8988T (cell line): ENCODE results near the gene TOP1.

Source experiments
- DNase-seq: peaks from one replicate; pipeline ENCODE4 v3.0.0; 2011

The TOP1 gene

DNA sequence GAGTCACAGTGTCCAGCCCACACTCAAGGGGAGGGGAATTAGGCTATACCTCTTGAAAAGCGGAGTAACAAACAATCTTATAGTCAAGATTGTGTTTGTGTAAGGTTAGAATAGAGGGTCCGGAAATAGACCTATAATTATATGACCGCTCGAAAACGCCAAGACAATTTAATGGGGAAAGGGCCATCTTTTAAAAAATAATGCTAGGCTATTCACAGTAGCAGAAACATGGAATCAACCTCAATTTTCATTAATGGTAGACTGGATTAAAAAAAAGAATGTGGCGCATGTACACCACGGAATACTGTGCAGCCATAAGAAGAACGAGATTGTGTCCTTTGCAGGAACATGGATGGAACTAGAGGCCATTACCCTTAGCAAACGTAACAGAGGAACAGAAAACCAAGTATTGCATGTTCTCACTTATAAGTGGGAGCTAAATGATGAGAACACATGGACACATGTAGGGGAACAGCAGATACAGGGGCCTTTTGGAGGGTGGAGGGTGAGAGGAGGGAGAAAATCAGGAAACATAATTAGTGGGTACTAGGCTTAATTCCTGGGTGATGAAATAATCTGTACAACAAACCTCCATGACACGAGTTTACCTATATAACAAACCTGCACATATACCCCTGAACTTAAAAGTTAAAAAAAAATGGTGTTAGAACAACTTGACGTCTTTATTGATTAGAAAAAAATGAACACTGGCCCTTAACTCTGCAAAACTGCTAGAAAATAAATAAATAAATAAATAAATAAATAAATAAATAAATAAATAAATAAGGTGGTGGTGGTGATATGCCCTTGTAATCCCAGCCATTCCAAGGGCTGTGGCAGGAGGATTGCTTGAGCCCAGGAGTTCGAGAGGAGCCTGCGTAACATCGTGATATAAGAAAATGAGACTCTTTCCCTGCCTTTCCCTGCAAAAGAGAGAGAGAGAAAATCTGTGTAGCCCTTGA, 30.3 kb downstream of the TOP1 start:
- DNase-seq: no peak

DNA sequence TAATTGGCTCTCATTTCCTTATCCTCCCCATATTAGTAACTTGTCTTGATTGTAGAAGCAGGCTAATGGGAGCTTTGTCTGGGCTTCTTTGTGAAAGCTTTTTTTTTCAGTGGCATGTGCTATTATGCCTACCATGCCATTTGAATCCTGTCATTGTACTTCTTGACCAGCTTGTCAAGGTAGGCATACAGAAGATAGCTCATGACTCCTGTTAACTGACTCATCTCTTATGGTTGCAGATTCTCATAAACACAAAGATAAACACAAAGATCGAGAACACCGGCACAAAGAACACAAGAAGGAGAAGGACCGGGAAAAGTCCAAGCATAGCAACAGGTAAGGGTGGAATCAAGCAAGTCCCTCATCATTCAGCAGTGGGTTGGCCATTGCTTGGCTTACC, 32.5 kb downstream of the TOP1 start:
- DNase-seq: no peak

DNA sequence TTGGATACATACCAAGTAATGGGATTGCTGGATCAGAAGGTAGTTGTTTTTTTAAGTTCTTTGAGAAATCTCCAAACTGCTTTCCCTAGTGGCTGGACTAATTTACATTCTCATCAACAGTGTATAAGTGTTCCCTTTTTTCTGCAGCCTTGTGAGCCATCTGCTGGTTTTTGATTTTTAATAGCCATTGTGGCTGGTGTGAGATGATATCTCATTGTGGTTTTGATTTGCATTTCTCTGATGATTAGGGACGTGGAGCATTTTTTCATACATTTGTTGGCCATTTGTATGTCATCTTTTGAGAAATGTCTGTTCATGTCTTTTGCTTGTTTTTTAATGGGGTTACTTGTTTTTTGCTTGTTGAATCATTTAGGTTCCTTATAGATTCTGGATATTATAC, 34.8 kb downstream of the TOP1 start:
- DNase-seq: no peak

DNA sequence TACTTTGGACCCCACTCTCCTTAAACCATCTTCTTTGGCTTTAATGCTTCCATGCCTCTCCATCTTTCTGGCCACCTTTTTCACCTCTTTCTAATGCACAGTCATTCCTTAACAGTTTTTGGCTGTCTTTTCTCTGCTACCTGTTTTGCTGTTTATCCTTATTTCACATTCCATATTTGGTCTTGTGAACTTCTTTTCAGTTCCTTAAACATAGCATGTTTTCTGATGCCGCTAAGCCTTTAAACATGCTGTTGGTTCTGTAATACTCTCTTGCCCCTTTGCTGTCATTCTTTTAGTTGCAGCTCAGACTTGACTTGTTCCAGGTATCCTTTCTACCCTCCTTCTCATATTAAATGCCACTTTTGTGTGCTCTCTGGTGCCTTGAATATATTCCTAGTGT, 35.8 kb downstream of the TOP1 start:
- DNase-seq: no peak

DNA sequence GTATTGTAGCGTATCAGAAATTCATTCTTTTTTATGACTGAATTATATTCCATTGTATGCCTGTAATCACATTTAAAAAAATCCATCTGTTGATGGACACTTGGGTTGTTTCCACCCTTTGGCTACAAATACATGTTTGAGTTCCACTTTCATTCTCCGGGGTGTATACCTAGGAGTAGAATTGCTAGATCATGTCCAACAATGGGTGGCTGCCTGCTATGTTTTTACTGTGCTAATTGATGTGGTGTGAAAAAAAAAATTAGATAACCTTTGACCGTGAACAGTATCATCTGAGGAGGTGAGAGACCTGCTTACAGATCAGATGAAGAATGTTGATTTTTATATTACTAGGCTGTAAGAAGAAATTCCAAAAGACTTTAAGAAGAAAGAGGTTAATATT, 37.1 kb downstream of the TOP1 start:
- DNase-seq: no peak

DNA sequence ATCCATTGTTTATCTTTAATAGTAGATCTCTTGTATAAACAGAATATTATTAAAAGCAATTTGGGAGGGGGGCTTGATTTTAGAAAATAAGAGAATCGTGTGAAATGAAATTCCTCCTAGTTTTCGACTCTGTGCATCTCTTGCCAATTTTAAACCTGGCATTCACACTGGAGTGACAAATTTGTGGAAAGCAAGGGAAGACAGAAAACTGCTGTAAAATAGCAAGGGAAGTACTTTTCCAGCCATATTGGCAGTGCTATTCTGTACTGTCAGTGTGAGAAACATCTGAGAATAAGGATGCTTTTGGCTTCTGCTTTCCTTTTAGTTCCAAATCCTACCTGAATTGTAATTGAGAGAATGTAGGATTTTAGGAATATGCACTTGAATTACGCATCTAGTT, 40.2 kb downstream of the TOP1 start:
- DNase-seq: no peak

DNA sequence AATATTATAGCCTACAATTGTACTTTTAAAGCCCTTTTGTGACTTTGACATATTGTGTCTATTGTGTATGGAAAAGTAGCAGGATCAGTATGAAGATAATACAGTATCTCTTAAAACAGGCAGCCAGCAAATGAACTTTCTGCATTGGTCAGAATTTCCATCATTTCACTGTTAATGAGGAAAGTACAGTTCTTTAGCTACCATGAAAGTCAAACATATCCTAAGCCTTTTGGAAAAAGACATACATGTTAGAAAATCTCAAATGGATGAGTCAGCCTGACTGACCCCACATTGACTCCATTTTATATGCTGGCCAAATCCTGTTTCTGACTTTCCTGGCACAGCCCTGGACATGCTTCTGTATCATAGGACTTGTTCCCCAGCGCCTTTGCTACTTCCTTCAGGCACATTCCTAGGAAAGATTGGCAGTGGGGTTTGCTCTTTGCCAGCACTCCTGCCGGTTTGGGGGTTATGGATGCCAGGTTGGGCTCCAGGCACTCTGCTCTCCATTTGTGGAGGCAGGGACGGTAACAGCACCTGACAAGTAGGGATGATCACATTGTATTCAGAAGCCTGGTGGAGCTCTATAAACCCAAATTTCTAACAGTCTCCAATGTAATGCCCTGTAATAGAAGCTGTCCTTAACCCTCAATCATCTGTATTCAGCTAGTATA, 43.7 kb downstream of the TOP1 start:
- no peak for DNase-seq

DNA sequence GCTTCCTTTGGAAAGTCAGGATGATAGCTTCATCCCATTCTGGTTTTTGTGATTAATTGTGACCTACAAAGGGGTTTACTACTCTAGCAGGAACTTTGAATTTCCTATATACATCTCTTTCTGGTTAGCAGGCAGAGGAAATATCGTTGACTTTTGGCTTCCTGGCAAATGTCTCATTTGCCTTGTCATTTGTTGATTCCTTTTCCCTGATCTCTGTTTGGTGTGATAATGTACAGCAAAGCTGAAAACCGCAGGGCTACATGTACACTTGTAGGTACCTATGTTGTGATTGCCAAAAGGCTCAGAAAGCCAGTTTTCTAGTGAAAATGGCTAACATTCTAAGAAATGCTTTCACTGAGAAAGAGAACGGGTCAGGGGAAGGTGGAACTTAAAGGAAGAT, 44.3 kb downstream of the TOP1 start:
- no peak for DNase-seq

DNA sequence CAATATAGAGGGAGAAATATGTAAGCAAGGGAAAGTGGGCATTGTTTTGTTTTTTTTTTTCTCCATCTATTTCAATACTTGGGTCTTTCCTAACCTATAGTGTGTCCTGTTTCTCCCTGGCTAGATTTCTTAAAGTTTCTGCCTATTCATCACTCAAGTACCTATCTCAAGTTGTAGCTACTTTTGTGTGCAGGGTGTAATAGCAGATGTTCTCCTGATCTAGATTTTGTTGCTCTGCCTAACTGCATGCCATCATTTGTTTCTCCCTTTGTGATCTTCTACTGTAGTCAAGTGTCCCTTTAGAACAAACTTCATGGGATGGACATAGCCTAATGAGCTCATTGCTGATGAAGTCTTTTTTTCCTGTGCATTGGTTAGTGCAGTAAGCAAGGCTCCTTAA, 45.8 kb downstream of the TOP1 start:
- DNase-seq: no peak

DNA sequence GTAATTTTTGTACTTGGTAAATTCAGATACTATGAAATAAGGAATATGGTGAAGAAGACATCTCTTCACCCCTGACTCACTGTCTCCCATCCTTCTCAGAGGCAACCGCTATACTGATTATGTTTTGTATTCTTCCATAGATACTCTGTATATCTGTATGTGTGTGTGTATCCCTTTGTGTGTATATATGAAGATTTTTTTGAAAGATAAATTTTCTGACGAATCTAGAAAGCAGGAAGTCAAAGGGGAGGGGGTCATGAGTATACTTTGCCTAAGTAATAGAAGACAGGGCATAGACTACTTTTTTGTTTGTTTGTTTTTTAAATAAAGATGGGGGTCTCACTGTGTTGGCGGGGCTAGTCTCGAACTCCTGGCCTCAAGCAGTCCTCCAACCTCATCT, 48.2 kb downstream of the TOP1 start:
- no peak for DNase-seq

DNA sequence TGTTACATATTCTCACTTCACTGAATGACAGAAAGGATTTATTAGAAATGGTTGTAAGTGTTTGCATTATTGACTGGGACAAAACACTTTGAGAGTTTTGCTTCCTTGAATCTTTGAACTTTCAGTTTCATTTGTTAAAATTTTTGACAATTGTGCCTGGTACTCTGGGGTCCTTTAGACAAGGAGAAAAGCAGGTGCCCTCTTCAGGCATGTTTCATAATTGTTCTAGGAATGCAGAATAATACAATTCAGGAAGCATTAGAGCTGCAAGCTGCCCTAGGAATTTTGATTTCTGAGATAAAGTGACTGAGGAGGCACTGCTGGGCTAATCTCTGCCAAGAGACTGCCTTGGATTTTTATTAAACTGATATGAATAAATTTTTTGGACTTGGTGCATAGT, 49.7 kb downstream of the TOP1 start:
- no peak for DNase-seq

DNA sequence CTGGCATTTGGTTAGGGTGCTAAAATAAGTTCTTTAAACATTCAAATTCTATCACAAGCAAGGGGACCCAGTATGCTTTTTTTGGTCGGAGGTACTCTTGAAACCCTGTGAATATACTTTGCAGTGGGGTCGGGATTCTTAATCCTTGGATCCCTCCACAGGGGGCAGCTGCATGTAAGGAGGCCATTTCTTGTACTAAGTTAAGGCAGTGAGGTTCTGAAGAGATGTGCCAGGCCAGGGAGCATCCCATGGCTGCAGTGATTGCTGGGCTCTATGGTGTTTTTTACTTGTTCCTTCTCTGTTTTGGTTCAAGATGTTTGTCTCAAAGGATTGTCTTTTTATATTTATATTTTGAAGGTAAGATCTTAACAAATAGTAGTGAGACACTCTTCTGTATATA, 50.4 kb downstream of the TOP1 start:
- no peak for DNase-seq

DNA sequence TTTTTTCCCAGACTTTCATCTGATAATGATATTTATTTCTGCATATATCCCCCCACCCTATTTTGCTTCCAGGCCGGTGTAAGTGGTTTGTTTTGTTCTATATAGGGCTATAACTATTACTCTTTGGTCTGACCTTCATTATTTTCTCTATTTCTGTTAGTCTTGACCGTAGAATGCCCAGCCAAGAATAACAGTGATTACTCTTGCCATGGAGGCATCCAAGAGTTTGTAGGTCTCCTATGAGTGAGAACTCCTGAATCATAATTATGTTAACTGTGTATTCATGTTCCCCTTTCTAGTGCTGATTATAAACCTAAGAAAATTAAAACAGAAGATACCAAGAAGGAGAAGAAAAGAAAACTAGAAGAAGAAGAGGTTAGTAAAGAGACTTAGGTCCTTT, 52.2 kb downstream of the TOP1 start:
- DNase-seq: no peak

DNA sequence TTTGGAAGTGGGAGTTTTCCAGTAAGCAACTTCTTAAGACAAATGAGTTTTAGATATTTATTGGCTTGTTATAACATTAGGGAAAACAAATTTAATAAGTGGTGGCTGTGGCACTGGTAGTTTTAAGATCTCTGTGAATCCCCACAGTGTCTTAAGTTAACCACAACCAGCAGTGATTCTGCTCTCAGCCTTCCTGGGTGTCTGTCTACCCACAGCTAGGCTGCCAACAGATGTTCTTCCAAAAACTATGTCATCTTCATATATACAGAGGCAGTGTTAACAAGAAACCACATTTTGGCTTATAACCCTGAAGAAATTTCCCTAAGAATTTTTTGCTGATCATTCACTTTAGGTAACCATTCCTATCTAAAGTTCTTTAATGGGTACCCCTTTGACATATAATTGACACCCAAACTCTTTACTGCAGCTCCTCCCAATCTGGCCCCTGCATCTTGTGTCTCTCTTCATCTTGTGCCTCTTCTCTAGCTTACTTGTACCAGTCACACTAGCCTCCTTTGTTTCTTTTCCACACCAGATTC, 52.7 kb downstream of the TOP1 start:
- DNase-seq: no peak

DNA sequence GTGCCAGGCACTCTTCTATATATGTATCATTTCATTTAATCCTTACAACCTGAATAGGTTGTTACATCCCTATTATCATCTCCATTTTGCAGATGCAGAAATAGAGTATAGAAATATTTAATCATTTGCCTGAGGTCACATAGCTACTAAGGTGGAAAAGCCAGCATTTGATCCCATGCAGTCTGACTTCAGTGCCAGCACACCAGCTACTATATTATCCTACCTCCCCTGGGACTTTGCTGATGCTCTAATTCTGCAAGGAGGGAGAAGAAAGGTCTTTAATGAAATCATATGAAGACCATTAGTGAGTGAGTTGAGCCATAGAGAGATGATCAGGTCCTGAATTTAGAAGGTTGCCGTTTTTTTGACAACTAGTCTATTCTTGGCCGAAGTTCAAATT, 53.7 kb downstream of the TOP1 start:
- DNase-seq: no peak

DNA sequence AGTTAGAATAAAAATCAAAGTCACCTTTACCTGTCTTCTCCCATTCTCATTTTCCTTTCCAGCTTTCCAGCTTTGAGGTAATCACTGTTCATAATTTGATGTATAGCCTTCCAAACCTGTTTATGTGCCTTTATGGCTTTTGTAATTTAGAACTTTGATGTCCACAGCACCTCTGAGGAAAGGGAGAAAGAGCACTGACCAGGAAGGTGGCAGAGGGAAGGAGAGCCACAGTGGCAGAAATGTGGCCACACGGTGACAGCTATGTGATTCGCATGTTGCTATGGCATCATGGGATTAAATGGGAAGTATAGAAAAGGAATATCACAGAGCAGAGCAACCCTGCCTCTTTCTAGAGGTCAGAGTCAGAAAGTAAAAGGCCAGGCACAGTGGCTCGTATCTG, 57.0 kb downstream of the TOP1 start:
- DNase-seq: no peak

DNA sequence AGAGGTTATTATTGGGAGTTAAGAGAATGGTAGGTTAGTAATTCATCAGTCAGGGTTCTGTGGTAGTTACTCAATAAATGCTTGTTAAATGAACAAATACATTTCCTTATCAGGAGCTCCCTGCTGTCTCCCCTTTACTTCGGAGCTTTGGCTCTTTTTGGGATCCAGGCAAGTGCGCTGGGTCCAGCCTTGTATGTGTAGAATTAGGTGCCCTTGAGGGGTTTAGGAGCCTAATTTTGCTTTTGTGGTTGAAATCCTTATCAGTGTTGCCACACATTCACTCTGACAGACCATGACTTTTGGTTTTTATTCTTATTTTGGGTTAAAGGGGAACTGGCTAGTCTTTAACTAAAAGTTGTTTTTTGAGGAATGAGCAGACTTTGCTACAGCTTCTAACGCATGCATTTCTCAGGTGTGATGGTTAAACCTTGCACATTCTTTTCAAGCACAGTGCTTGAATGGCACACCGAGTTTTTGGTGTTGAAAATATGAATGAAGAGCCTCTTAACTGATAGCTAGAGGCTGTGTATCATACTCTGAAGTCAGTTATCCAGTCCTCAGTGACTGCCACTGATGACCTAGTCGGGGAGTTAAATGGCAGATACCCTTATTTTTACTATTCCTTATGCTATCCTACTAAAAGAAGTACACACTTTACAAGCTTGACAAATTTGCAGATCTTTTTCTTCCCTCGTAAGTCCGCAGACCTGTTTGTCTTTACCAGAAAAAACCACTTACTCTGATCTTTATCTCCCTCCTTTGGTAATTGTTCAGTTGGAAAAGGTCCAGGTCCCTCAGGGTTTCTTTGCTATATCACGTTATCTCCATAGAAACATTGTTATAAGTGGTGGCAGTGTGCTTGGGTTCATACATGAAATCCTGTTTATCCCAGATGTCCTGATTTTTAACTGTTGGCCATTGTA, 58.0 kb downstream of the TOP1 start:
- no peak for DNase-seq

DNA sequence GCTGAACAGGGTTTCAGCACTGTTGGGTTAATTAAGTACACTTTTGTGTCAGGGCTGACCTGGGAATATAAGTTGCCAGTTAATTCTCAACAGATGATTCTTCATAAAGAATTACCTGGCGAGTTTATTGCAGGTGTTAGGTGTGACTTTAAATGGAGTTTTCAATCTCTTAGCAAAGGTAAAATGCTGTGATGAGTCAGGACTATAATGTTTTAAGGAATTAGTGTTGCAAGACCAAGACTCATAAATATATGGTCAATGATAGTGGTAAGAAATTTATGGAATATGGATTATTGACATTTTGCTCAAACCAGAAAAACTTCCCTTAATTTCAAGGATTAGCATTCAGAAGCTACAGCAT, 58.7 kb downstream of the TOP1 start:
- DNase-seq: no peak

DNA sequence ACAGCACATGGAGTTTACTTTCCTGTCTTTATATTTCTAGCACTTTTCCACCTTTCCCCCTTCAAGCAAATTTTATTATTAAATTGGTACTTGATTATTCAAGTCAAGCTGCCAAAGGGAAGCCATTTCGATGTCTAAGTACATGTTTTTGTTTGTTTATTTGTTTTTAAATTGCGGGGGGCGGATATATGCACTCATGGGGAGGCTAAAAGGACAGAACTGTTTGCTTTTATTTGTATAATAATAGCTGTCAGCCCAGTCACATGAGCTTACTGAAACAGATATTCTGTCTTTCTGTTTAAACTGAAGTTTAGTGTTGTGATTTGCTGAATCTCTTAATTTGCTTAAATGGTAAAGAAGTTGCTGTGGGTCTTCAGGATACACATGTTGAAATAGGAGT, 59.2 kb downstream of the TOP1 start:
- DNase-seq: no peak

DNA sequence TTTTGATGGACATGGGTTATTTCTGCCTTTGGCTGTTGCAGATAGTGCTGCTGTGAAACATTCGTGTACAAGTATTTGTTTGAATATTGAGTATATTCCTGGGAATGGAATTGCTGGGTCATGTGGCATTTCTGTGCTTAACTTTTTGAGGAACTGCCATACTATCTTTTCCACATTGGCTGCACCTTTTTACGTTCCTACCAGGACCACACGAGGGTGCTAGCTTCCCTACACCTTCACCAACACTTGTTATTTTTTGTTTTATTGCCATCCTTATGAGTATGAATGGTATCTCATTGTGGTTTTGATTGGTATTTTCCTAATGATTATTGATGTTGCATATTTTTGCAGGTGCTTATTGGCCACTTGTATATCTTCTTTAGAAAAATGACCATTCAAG, 60.9 kb downstream of the TOP1 start:
- no peak for DNase-seq

DNA sequence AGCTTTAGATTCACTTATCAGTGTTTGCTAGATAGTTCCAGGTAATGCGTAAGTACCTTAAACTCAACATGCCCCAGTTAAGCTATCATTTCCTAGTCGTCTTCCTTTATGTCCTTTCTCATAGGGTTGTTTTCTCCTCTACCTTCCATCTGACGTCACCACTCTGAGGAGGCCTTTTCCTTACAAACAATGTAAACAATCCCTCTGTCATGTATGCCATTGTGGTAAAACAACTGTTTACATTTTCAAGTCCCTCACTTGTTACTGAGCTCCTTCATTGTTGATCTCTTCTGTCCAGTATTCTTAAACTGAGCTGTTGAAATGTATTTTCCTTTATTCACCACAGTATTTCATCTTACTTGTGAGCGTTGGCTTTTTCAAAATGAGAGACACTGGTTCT, 63.3 kb downstream of the TOP1 start:
- DNase-seq: no peak

DNA sequence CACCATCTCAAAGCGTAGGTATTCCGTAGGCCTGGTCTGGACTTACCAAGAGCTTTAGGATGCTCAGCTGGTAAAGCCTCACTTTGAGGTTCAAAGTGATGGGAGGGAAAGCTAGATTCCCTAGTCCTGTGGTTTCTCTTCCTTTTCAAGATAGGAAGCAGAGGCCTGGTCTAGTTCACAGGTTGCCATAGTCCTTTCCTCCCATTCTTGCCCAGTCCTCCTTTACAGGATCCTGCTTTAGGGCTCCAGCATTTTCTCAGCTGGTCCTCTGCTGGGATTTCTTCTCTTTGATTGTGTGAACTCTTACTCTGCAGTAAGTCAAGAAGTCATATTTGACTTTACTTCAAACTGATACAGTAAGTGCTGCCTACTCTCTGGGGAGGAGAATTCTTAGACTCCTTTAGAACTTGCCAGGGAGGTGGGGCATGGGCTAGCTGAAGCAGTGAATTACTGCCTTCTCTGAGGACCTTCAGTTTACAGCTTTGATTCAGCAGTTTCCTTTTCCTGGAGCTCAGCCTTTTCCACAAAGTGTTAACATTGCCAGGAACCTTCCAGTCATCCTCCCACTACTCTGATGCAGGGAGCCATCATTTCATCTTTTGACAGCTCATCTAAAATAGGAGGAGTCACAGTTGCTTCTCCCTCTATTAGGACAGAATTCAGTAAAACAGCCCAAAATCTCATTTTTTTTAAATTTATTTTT, 65.9 kb downstream of the TOP1 start:
- no peak for DNase-seq
